ENCODE measurements around the gene KIF6.
"Not testable (repeated sequence)": the region's sequence is repeated elsewhere in the genome, so short reads cannot be mapped to it uniquely, and the experiment has no call there.

Gene KIF6

DNA sequence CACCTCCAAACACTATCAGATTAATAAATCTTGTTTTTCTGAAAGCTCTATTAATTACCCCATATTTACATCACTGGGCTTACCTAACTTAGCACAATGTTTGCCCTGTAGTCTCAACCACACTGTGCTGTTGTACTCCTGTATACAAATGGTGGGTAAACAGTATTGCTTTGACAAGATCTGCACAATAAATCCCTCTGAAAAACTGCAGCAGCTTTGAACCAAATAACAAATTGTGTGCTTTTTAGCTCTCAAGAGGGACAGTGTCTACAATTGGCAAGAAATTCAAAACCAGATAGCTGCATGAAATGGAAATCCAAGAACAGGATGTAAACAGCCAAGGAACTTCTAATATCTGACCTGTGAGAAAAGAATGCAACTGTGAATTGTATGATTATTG is 10.4 kb downstream of the KIF6 start:
- no peak for DNase-seq (ENCODE audit: low spot score)

DNA sequence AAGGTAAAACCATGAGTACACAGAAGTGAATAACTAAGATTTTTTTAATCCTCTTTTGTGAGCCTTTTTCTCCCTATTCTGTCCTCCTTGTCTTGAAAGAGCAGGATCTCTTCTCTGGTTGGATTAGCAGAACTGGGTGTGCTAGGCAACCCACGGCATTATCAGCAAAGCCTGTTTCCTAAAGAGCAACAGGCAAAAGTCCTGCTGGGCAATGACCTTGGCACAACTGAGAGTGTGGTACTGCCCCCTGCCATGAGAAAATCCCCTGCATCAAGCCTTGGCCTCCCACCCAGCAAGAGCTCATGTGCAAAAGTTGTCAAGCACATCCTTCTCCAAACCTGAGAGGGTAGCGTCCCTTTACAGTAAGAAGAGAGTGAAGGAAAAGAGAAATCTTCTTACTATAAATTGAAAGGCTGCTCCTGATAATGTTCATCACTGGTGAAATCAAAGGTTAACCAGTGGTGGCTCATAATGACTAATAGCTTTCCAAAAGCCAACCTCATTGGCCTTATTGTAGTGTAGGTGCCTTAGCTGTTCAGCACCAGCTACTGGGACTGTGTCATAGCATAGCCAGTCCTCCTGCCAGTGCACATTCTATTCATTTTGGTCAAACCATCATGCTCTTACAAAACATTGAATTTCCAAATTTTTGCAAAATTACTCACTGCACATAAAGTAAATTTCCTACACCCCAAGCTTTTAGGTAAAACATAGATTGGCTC is 17.1 kb downstream of the KIF6 start:
- no peak for DNase-seq (ENCODE audit: low spot score)

DNA sequence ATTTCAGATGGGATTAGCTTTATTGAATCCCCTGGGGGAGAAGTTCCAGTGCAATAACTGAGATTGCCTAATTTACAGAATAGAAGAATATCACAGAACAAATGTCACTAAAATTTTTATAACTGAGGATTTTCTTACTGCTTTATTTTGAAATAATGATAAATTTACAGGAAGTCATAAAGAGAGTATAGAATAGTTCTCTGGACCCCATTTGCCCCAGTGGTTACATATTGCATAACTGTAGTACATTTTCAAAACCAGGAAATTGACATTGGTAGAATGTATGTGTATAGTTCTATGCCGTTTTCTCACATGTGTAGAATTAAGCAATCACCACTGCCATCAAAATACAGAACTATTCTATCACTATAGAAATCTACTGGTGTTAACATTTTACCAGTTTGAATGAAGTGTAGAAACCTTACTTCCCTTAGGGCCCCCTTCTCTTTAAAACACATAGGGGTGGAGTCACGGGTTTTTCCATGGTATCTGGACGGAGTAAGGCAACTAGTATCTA is 18.3 kb downstream of the KIF6 start:
- DNase-seq (ENCODE audit: low spot score), result no peak

DNA sequence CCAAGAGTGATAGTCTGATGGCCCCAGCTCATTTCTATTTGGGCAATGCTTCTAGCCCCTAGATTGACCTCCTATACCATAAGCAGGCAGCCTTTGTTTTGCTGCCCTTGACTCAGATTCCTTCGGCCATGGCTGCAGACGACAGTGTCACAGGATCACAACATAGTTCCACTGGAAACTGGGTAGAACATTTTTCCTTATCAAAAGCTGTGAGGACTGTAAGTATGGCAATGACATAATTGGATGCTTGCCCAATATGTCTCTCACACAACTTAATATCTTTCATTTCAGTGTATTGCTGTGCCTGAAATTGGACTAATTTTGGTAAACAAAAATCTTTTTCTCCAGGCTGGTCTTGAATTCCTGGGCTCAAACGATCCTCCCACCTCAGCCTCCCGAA is 22.9 kb downstream of the KIF6 start:
- DNase-seq (ENCODE audit: low spot score), result no peak

DNA sequence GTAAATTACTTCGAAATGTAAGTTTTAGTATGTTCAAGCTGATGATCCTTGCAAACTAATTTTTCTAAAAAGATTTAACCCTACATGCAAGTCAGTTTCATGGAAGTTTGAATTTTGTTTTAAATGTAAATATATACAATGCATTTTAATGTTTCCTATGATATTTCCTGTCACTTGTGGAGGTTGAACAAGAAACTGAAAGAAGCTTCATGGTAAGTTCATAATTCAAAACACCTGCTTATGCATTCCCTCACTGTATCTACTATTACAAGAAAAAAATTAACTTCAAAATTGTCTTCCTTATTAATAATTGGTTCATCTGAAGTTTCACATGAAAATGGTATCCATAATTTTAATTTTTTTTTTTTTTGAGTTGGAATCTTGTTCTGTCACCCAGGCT is 24.8 kb downstream of the KIF6 start:
- DNase-seq (ENCODE audit: low spot score), result no peak

DNA sequence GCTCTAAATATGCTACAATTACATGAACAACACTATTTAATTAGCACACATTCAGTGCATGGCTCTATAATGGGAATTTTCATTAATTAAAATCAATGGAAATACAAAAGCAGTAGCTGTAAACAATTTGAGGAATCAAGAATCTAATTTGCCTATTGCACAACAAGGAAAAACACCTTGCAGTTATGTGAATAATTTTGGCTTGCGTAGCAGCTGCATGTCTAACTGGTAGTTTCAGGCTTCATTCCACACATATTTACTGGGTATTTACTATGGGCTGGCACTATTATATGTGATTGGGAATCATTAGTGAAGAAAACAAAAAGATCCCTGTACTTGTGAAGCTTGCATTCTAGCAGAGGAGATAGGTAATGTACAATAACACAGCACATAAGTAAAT is 26.4 kb downstream of the KIF6 start:
- DNase-seq (ENCODE audit: low spot score), result no peak

DNA sequence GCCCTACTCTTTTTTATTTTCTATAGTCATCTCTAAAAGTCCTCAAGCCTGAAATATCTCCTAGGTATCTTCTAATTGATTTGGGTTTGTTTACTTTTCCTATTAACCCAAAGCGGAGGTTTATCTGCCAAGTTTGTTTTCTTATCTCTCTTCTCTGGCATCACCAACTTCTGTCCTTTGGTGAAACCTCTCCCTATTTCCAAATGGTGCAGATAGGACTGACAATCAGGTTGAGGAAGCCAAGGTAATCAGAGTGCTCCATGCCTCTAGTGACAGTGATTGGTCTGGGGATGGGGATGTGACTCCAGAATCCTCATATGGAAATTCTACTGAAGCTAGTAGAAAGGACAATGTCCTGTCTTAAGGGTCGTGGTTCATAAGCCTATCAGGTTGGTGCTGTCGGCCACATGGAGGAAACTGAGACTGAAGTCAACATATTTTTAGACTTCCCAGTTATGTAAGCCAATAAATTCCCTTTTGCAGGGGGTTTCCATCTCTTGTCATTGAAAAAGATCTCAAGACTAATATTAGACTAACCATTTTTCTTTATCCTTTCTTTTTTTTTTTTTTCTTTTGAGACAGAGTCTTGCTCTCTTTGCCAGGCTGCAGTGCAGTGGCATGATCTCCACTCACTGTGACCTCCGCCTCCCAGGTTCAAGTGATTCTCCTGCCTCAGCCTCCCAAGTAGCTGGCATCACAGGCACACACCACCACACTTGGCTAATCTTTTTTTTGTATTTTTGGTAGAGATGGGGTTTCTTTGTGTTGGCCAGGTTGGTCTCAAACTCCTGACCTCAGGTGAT is 28.0 kb downstream of the KIF6 start:
- no peak for DNase-seq (ENCODE audit: low spot score)

DNA sequence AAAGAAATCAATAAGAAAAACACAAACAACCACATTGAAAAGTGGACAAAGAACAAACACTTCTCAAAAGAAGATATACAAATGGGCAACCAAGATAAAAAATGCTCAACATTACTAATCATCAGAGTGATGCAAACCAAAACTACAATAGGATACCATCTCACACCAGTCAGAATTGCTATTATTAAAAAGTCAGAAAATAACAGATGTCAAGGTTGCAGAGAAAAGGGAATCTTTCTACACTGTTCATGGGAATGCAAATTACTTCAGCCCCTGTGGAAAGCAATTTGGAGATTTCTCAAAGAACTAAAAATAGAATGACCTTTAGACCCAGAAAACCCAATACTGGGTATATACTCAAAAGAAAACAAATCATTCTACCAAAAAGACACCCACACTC is 29.8 kb downstream of the KIF6 start:
- DNase-seq (ENCODE audit: low spot score), result no peak

DNA sequence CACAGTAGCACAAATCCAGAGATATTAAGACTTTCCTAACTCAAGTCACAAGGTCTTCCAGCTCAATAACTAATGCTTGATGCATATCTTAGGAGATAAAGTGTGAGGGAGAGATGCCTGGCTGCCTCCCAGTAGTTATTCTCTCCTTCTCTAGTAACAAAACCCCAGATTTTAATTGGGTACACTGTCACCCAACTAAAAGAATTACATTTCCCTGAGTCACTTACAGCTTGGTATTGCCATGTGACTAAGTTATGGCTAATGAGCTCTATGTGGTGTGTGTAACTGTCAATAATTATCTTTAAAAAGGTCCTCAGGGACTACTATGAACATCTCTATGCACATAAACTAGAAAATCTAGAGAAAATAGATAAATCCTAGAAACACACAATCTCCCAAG is 32.0 kb downstream of the KIF6 start:
- no peak for DNase-seq (ENCODE audit: low spot score)

DNA sequence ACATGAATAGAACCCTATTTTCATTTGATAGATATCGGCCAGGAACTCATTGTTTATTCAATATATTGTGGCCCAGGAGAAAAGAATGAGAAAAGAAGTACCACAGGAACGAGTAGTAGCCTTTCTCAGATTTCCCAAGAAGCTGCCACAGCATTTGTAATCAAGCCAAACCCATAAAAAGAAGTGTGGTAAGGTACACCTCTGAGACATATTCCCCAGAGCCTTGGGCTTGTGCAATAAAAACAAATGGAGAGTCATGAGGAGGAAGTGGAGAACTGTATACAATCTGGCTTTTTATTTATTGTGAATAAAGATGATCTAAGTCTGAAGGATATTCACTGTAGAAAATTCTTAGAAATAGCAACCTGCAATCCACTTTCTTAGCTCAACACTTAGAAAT is 36.7 kb downstream of the KIF6 start:
- DNase-seq (ENCODE audit: low spot score), result no peak

DNA sequence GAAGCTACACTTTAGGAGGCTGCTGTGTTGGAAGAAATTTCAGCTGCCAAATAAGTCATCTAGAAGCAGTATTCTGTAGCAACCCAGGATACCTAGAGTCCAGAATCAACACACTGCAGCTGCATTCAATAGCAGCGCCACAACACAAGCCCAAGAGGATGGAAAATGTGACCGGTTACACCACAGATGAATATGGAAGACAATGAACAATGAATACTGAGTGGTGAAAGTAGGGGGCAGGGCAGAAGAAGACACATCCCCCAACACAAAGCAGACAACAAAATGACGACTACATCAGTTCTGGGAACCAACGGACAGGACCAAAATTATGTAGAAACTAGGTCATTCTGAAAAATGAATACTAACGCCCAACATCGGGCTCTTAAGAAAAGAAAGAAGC is 38.2 kb downstream of the KIF6 start:
- no peak for DNase-seq (ENCODE audit: low spot score)

DNA sequence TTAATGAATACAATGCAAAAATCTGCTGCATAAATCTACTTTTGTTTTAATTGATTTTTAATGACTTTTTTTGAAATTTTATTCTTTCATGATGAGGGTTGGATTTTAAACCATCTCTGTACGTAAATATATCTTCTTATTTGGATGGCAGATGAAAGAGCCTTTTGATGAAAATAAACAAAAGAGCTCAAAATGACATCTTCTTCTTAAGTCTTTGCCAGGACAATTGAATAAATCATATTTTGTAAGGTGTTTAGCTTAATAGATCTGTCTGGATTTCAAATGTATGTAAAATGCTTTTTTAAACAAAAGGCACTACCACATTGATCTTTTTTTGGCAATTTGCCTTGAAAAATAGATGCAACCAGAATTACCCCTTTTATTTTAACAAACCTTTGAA is 39.3 kb downstream of the KIF6 start:
- DNase-seq (ENCODE audit: low spot score), result no peak

DNA sequence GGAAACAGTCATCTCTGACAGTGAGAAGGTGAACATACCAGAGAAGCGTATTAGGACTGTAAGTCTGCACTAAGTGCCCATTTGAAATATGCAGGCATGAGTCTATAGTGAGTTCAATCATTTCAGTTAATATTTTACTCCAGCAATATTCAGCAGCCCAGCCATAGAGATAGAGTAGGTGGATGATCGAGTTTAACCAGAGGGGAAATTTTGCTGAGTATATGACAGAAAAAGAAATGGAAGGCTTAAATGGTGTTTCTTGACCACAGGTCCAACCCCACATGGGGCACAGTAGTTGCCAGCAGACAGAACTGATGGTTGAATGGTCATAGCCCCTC is 39.8 kb downstream of the KIF6 start:
- DNase-seq (ENCODE audit: low spot score), result no peak

DNA sequence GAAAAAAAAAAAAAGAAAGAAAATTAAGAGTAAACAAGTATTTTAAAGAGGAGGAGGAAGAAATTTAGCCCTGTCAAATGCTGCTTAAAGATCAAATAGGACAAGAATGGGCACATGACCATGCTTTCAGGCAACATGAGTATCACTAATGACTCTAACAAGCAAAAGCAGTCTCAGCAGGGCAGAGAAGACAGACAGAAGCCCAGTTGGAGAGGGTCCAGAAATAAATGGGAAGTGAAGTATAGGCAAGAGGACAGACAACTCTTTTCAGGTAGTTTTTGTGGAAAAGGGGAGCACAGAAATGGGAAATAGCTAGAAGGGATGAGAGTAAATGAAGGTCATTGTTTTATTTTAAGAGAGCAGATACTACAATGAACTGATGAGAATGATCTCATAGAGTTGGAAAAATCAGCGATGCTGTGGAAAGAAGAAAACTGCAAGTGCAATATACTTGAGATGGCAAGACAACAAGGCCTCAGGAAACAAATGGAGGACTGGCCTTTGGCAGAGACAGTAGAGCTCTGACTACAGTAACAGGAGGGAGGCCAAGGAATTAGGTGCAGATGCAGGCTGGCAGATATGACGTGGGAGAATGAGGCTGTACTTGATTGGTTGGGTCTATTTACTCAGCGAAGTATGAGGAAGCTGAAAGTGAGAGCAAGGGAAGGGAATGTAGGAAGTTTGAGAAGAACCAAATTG is 40.3 kb downstream of the KIF6 start:
- no peak for DNase-seq (ENCODE audit: low spot score)

DNA sequence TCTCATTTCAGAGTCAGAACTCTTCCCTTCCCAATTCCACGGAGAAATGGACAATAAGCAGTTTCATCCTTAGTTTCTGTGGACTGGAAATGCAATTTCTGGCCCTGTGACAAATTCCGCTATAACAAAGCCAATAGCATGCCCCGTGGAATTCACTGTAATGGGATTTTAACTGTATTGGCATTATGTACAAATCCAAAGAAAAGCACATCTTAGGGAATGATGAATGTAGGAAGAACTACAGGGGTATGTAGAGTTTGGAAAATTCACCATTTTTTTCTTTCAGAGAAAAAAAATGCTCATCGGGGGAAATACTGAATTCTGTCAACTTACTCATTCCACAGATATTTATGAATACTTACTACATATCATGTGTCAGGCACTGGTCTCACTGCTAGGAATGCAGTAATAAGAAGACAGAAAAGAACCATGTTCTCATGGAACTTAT is 43.5 kb downstream of the KIF6 start:
- DNase-seq (ENCODE audit: low spot score), result no peak

DNA sequence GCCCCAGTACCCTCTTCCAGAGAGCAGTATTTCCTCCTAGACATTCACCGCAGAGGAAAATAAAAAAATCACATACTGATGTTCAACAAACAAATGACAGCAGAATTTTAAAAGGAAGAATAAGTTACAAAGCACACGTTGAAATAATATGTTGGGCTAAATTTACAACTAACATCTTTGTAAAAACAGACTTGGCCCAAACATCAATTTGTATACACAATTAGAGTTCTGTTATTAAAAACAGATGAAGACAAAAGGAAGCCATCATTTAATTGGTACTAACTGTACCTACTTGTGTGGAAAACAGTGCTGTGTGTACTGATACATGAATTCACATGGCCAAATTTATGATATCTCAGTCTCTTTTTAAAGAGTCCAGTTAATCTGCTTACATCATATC is 46.3 kb downstream of the KIF6 start:
- DNase-seq (ENCODE audit: low spot score), result no peak

DNA sequence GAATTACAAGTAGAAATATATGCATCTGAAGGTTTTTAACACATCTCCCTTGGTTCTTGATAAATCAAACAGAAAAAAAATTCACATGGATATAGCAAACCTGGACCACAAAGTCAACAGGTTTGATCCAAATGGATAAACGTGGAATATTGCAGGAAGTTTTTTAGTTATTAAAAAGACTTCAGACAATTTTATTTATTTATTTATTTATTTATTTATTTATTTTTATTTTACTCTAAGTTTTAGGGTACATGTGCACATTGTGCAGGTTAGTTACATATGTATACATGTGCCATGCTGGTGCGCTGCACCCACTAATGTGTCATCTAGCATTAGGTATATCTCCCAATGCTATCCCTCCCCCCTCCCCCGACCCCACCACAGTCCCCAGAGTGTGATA is 47.9 kb downstream of the KIF6 start:
- not testable (repeated sequence) for DNase-seq (ENCODE audit: low spot score)

DNA sequence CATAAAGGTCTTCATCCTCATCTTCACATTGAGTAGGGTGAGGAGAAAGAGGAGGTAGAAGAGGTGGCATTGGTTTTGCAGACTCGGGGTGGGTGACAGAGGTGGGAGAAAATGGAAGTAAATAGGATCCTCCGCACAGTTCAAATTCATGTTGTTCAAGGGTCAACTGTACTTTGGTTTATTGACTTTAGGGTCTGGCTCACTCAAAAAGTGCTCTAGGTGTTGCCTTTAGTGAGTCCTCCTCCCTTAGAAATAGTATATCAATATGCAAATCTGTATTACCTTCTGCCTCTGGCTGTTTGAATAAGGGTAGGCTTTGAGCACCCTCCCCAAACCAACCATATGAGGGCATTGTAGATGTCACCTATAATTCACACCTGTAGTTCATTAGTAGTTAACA is 54.7 kb downstream of the KIF6 start:
- DNase-seq (ENCODE audit: low spot score), result no peak

DNA sequence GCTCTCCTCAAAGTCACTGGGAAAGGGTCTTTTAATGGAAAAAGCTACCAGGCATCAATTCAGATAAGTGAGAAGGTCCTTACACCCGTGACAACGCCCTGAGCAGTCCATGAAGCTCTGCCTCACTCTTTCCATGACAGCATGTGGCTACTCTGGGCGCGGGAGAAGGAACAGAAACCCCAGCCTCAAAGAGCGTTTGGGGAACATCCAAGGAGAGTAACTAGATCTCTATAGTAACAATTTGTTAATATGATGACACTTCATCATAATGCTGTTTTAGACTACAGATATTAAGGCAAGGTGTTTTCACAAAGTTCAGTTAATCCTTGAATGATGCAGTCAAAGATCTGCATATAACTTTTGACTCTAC is 55.2 kb downstream of the KIF6 start:
- no peak for DNase-seq (ENCODE audit: low spot score)

DNA sequence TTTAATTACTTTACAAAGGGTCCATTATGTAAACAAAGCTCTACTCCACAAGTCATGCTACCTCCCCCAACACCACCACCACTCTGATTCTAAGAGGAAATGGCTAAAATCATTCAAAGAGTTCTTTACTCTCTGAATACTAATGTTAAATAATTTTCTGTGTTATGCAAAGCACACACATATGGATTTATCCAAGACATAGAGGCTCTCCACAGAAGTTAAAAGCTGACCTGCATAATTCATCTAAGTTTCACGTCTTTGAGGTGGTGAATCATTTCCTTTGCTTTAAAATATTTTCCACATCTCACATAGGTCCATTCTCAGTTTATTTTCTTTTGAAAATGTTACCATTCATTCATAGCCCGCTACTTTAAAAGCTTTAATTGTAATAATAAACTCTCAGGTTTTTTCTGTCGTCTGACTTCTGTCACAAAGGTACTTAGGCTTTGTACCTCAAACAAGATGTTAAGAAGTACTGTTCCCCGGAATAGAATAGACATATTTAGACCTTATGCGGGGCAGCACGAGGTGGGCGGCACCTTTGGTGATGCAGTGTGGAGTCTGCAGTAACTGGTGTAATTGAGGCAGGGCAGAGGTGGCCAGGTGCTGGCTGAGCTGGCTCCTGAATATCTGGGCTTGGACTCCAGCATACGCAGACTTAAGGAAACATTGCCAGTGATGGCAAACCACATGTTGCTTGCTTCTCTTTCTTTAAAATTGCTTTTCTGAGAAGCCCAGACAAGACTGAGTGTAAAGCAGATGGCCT is 55.8 kb downstream of the KIF6 start:
- no peak for DNase-seq (ENCODE audit: low spot score)

DNA sequence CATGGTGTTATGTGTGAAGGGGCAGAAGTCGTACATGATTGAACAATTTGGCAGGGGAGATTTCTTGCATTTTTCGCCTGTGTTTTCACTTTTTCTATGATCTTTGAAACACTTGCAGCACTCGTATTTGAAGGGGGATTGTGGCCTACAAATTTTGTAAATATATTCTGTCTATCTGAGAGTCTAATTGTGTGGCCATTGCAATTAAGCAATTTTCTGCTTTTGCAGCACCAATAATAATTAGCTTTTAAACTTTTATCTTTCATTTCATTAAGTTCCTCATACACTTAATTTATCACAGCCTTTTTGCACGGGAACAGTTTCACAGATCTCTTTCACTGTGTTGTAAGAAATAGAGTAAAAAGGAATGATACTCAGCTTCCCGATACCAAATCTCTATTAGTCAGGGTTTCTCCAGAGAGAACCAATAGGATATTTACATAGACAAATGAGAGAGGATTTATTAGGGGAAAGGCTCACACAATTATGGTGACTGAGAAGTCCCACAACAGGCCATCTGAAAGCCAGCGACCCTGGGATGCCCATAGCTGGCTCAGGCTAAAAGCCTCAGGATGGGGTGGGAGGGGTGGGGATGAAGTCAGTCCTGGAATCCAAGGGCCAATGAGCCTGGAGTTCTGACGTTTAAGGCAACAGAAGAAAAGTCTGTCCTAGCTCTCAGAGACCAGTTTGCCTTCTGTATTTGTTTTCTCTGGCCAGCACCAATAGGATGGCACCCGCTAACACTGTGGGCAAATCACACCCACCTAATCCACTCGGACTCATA is 58.3 kb downstream of the KIF6 start:
- DNase-seq (ENCODE audit: low spot score), result no peak

DNA sequence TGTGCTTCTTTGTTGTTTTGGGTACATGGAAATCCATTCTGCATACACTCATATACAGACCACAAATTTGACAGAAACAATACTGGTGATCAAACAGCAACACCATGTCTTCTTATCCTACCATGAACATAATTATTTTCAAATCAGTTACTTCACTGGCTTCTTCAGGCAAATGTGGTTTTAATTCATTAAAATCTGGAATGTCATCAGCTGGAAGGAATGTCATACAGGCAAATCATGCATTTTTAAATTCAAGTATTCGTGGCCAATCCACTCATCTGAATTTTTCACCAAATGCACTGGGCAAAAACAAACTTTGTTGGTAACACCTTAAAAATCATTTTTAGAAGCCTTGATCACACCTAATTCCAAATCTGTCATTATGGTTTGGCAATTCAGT is 59.3 kb downstream of the KIF6 start:
- DNase-seq (ENCODE audit: low spot score), result no peak

All from SW480 (cell line).